ENCODE results near the gene PREX1.

Gene PREX1

GRCh38 chr20:48667889-48668413 is 159.8 kb downstream of the PREX1 start:
- Histone ChIP-seq H3K9ac (ENCODE audit: low read depth in 1 of 2, low read length in 2 of 2) (no peak overlapping the region), H3K4me3 (ENCODE audit: low read length in 2 of 2) (no peak overlapping the region), H3K36me3 (ENCODE audit: control insufficient read depth in 2 of 2, insufficient read depth in 2 of 2, low read length in 2 of 2) (peaks cover 2 to 4% of the 10 kb centered on the region in 2 donors), H3K9me3 (ENCODE audit: control insufficient read depth in 2 of 2, low read length in 2 of 2) (no peaks in the 10 kb centered on the region), H3K4me1 (ENCODE audit: control insufficient read depth in 2 of 2, insufficient read depth in 2 of 2, low read length in 2 of 2) (peaks cover 0 to 3% of the 10 kb centered on the region in 2 donors), H3K27me3 (ENCODE audit: control insufficient read depth in 2 of 2, insufficient read depth in 2 of 2, low read length in 2 of 2) (no peaks in the 10 kb centered on the region), H3K27ac (ENCODE audit: low read depth in 2 of 2, low read length in 2 of 2) (no peak overlapping the region)

- Histone ChIP-seq H3K9ac (ENCODE audit: low read depth in 1 of 2, low read length in 2 of 2) (no peak overlapping the region), H3K4me3 (ENCODE audit: low read length in 2 of 2) (no peak overlapping the region), H3K27me3 (ENCODE audit: control insufficient read depth in 2 of 2, insufficient read depth in 2 of 2, low read length in 2 of 2) (no peaks in the 10 kb centered on the region), H3K9me3 (ENCODE audit: control insufficient read depth in 2 of 2, low read length in 2 of 2) (no peaks in the 10 kb centered on the region), H3K27ac (ENCODE audit: low read depth in 2 of 2, low read length in 2 of 2) (no peak overlapping the region), H3K4me1 (ENCODE audit: control insufficient read depth in 2 of 2, insufficient read depth in 2 of 2, low read length in 2 of 2) (peaks cover 0 to 3% of the 10 kb centered on the region in 2 donors), H3K36me3 (ENCODE audit: control insufficient read depth in 2 of 2, insufficient read depth in 2 of 2, low read length in 2 of 2) (peaks cover 2 to 5% of the 10 kb centered on the region in 2 donors)
Observed at GRCh38 chr20:48667481-48667880, 160.3 kb downstream of the PREX1 start.

GRCh38 chr20:48665785-48666184 is 162.0 kb downstream of the PREX1 start:
- Histone ChIP-seq H3K4me3 (ENCODE audit: low read length in 2 of 2) (no peak overlapping the region), H3K27me3 (ENCODE audit: control insufficient read depth in 2 of 2, insufficient read depth in 2 of 2, low read length in 2 of 2) (no peaks in the 10 kb centered on the region), H3K9ac (ENCODE audit: low read depth in 1 of 2, low read length in 2 of 2) (no peak overlapping the region), H3K27ac (ENCODE audit: low read depth in 2 of 2, low read length in 2 of 2) (no peak overlapping the region), H3K9me3 (ENCODE audit: control insufficient read depth in 2 of 2, low read length in 2 of 2) (no peaks in the 10 kb centered on the region), H3K4me1 (ENCODE audit: control insufficient read depth in 2 of 2, insufficient read depth in 2 of 2, low read length in 2 of 2) (peaks cover 0 to 3% of the 10 kb centered on the region in 2 donors), H3K36me3 (ENCODE audit: control insufficient read depth in 2 of 2, insufficient read depth in 2 of 2, low read length in 2 of 2) (peaks cover 2 to 6% of the 10 kb centered on the region in 2 donors)

GRCh38 chr20:48662711-48663110 is 165.1 kb downstream of the PREX1 start:
- Histone ChIP-seq H3K9ac (ENCODE audit: low read depth in 1 of 2, low read length in 2 of 2) (no peak overlapping the region), H3K36me3 (ENCODE audit: control insufficient read depth in 2 of 2, insufficient read depth in 2 of 2, low read length in 2 of 2) (peaks cover 2 to 6% of the 10 kb centered on the region in 2 donors), H3K27ac (ENCODE audit: low read depth in 2 of 2, low read length in 2 of 2) (no peak overlapping the region), H3K9me3 (ENCODE audit: control insufficient read depth in 2 of 2, low read length in 2 of 2) (no peaks in the 10 kb centered on the region), H3K4me3 (ENCODE audit: low read length in 2 of 2) (no peak overlapping the region), H3K27me3 (ENCODE audit: control insufficient read depth in 2 of 2, insufficient read depth in 2 of 2, low read length in 2 of 2) (no peaks in the 10 kb centered on the region), H3K4me1 (ENCODE audit: control insufficient read depth in 2 of 2, insufficient read depth in 2 of 2, low read length in 2 of 2) (no peaks in the 10 kb centered on the region)

- no peaks in the 10 kb centered on the region for H3K4me1 ChIP-seq (ENCODE audit: control insufficient read depth in 2 of 2, insufficient read depth in 2 of 2, low read length in 2 of 2)
- H3K36me3 ChIP-seq (ENCODE audit: control insufficient read depth in 2 of 2, insufficient read depth in 2 of 2, low read length in 2 of 2): peaks cover 2 to 10% of the 10 kb centered on the region in 2 donors
Observed at GRCh38 chr20:48661575-48662455, 166.0 kb downstream of the PREX1 start.

GRCh38 chr20:48660788-48661187 is 167.0 kb downstream of the PREX1 start:
- Histone ChIP-seq H3K27ac (ENCODE audit: low read depth in 2 of 2, low read length in 2 of 2) (no peak overlapping the region), H3K4me1 (ENCODE audit: control insufficient read depth in 2 of 2, insufficient read depth in 2 of 2, low read length in 2 of 2) (no peaks in the 10 kb centered on the region), H3K9ac (ENCODE audit: low read depth in 1 of 2, low read length in 2 of 2) (no peak overlapping the region), H3K27me3 (ENCODE audit: control insufficient read depth in 2 of 2, insufficient read depth in 2 of 2, low read length in 2 of 2) (no peaks in the 10 kb centered on the region), H3K4me3 (ENCODE audit: low read length in 2 of 2) (no peak overlapping the region), H3K9me3 (ENCODE audit: control insufficient read depth in 2 of 2, low read length in 2 of 2) (no peaks in the 10 kb centered on the region), H3K36me3 (ENCODE audit: control insufficient read depth in 2 of 2, insufficient read depth in 2 of 2, low read length in 2 of 2) (peaks cover 2 to 12% of the 10 kb centered on the region in 2 donors)

More at GRCh38 chr20:48661575-48662455, 166.0 kb downstream of the PREX1 start:
- Histone ChIP-seq H3K4me3 (ENCODE audit: low read length in 2 of 2) (no peak overlapping the region), H3K27ac (ENCODE audit: low read depth in 2 of 2, low read length in 2 of 2) (no peak overlapping the region), H3K27me3 (ENCODE audit: control insufficient read depth in 2 of 2, insufficient read depth in 2 of 2, low read length in 2 of 2) (no peaks in the 10 kb centered on the region), H3K9me3 (ENCODE audit: control insufficient read depth in 2 of 2, low read length in 2 of 2) (no peaks in the 10 kb centered on the region), H3K9ac (ENCODE audit: low read depth in 1 of 2, low read length in 2 of 2) (no peak overlapping the region)

GRCh38 chr20:48659858-48660257 is 167.9 kb downstream of the PREX1 start:
- Histone ChIP-seq H3K36me3 (ENCODE audit: control insufficient read depth in 2 of 2, insufficient read depth in 2 of 2, low read length in 2 of 2) (peaks cover 9 to 15% of the 10 kb centered on the region in 2 donors), H3K27me3 (ENCODE audit: control insufficient read depth in 2 of 2, insufficient read depth in 2 of 2, low read length in 2 of 2) (no peaks in the 10 kb centered on the region), H3K4me1 (ENCODE audit: control insufficient read depth in 2 of 2, insufficient read depth in 2 of 2, low read length in 2 of 2) (no peaks in the 10 kb centered on the region), H3K4me3 (ENCODE audit: low read length in 2 of 2) (no peak overlapping the region), H3K27ac (ENCODE audit: low read depth in 2 of 2, low read length in 2 of 2) (no peak overlapping the region), H3K9ac (ENCODE audit: low read depth in 1 of 2, low read length in 2 of 2) (no peak overlapping the region), H3K9me3 (ENCODE audit: control insufficient read depth in 2 of 2, low read length in 2 of 2) (no peaks in the 10 kb centered on the region)

- H3K27me3 ChIP-seq (ENCODE audit: control insufficient read depth in 2 of 2, insufficient read depth in 2 of 2, low read length in 2 of 2): no peaks in the 10 kb centered on the region
- H3K9me3 ChIP-seq (ENCODE audit: control insufficient read depth in 2 of 2, low read length in 2 of 2): no peaks in the 10 kb centered on the region
- H3K27ac ChIP-seq (ENCODE audit: low read depth in 2 of 2, low read length in 2 of 2): no peak overlapping the region
- no peak overlapping the region for H3K4me3 ChIP-seq (ENCODE audit: low read length in 2 of 2)
- no peaks in the 10 kb centered on the region for H3K4me1 ChIP-seq (ENCODE audit: control insufficient read depth in 2 of 2, insufficient read depth in 2 of 2, low read length in 2 of 2)
- peaks cover 12 to 16% of the 10 kb centered on the region in 2 donors for H3K36me3 ChIP-seq (ENCODE audit: control insufficient read depth in 2 of 2, insufficient read depth in 2 of 2, low read length in 2 of 2)
- no peak overlapping the region for H3K9ac ChIP-seq (ENCODE audit: low read depth in 1 of 2, low read length in 2 of 2)
Observed at GRCh38 chr20:48658505-48658904, 169.3 kb downstream of the PREX1 start.

- H3K27me3 ChIP-seq (ENCODE audit: control insufficient read depth in 2 of 2, insufficient read depth in 2 of 2, low read length in 2 of 2): no peaks in the 10 kb centered on the region
- H3K27ac ChIP-seq (ENCODE audit: low read depth in 2 of 2, low read length in 2 of 2): no peak overlapping the region
- H3K36me3 ChIP-seq (ENCODE audit: control insufficient read depth in 2 of 2, insufficient read depth in 2 of 2, low read length in 2 of 2): peaks cover 13 to 19% of the 10 kb centered on the region in 2 donors
- H3K9me3 ChIP-seq (ENCODE audit: control insufficient read depth in 2 of 2, low read length in 2 of 2): no peaks in the 10 kb centered on the region
- H3K4me1 ChIP-seq (ENCODE audit: control insufficient read depth in 2 of 2, insufficient read depth in 2 of 2, low read length in 2 of 2): no peaks in the 10 kb centered on the region
- no peak overlapping the region for H3K4me3 ChIP-seq (ENCODE audit: low read length in 2 of 2)
- no peak overlapping the region for H3K9ac ChIP-seq (ENCODE audit: low read depth in 1 of 2, low read length in 2 of 2)
Observed at GRCh38 chr20:48658198-48658476, 169.7 kb downstream of the PREX1 start.

GRCh38 chr20:48657426-48658197 is 170.2 kb downstream of the PREX1 start:
- H3K4me3 ChIP-seq (ENCODE audit: low read length in 2 of 2): no peak overlapping the region
- no peaks in the 10 kb centered on the region for H3K4me1 ChIP-seq (ENCODE audit: control insufficient read depth in 2 of 2, insufficient read depth in 2 of 2, low read length in 2 of 2)
- H3K36me3 ChIP-seq (ENCODE audit: control insufficient read depth in 2 of 2, insufficient read depth in 2 of 2, low read length in 2 of 2): peaks cover 18 to 22% of the 10 kb centered on the region in 2 donors
- H3K9me3 ChIP-seq (ENCODE audit: control insufficient read depth in 2 of 2, low read length in 2 of 2): no peaks in the 10 kb centered on the region
- no peak overlapping the region for H3K9ac ChIP-seq (ENCODE audit: low read depth in 1 of 2, low read length in 2 of 2)
- no peak overlapping the region for H3K27ac ChIP-seq (ENCODE audit: low read depth in 2 of 2, low read length in 2 of 2)
- no peaks in the 10 kb centered on the region for H3K27me3 ChIP-seq (ENCODE audit: control insufficient read depth in 2 of 2, insufficient read depth in 2 of 2, low read length in 2 of 2)

Data from mucosa of rectum (tissue), 2 donors.